HG02973 (cell line): ENCODE results near the gene FANCL.
"Not testable (repeated sequence)": the region's sequence is repeated elsewhere in the genome, so short reads cannot be mapped to it uniquely, and the experiment has no call there.

ENCODE experiments used
- ATAC-seq: cut with Tn5 transposase; IDR thresholded peaks from one replicate; pipeline ENCODE4 v1.9.1; 2021; ENCODE audit warnings: moderate library complexity; ENCODE audit not compliant: unreplicated experiment

The FANCL gene

GRCh38 chr2:58240670-58241545, at the start of gene FANCL:
TSS of gene FANCL (minus strand) at chr2:58241325. CDS start at chr2:58241313, 12 bp downstream.
- peak; percentile 70 for ATAC-seq

GRCh38 chr2:58289029-58289428, 47.9 kb upstream of the FANCL start:
- ATAC-seq = no peak

DNA sequence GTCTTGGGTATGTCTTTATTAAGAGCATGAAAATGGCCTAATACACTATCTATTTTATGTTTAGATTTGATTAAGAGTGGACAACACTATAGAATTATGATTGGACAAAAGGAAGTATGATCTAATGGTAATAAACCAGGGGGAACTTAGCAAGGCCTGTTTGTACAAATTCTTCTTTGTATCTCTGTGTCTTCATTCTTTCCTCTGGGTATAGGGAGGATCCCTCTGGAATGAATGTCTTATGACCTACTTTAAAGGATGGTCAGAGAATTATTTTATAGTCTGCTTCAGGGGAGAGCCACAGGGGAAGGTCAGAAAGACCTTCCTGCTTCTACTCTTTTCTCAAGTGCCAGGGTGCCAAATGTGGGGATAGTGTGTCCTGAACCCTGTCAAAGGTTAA, 42.8 kb upstream of the FANCL start:
- ATAC-seq = no peak

GRCh38 chr2:58275144-58275543, 34.0 kb upstream of the FANCL start:
- ATAC-seq = not testable (repeated sequence)

DNA sequence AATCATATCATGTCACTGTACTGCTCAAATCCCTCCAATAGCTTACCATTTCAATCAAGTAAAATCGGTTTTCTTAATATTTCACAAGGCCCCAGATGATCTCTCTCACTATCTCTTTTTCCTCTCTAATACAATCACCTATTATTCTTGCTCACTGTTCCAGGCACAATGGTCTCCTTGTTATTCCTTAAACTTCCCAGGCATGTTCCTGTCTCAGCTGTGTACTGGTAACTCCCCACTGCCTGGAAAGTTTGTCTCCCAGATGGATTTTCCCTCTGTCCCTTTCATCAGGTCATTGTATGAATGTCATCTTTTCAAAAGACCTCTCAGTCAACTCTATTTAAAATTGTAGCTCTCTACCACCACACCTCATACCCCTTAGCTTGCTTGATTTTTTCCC, 30.7 kb upstream of the FANCL start:
- ATAC-seq = no peak

GRCh38 chr2:58268685-58269084, 27.6 kb upstream of the FANCL start:
- ATAC-seq = no peak

DNA sequence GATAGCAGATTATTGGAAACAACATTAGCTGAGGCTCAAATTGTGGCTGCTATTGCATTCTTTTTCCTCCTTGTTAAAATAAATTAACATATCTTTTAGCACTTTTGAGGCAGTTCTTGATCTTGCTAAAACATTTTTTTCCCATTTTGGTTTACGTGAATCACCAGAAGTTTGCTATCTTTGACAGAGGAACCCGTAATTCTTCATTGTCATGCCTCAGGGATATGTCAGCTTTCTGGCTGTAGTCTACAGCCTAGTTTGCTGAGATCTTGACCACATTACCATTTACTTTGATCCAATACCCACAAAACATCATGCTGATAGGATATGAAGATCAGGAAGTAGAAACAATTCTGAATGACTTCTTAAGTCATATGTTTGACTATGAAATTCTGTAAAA, 25.1 kb upstream of the FANCL start:
- ATAC-seq = no peak

DNA sequence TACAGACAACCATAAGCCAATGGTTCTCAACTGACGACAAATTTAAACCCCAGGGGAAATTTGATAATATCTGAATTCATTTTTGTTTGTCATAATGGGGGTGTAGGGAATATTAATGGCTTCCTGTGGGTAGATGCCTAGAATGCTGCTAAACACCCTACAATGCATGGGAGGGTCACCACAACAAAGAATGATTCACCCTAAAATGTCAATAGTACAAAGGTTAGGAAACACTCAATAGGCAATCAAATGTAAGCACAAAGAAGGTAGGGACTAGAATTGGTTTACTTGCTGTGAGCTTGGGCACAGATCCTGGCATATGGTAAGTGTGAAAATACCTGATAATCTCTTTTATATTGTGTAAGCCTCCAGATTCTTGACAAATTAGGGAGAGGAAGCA, 20.1 kb upstream of the FANCL start:
- no peak for ATAC-seq

- peak; percentile 89 for ATAC-seq
These were observed 17.3 kb upstream of the FANCL start for GRCh38 chr2:58258456-58258855.

- not testable (repeated sequence) for ATAC-seq
These were observed 10.4 kb upstream of the FANCL start for GRCh38 chr2:58251331-58252201.

DNA sequence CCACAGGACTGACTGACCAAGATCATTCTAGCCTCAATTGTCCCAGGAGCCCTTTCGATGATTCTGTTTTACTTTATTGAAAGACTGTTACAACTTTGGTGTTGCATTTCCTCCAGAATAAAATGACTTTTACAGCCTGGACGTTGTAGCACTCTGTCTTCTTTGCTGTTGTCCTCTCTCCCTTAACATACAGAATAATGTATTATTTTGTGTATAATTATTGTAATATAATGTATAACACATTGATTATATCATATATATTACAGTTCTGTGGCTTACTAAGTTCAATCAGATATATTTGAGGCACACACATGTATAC, 380 bp upstream of the FANCL start:
- no peak for ATAC-seq

DNA sequence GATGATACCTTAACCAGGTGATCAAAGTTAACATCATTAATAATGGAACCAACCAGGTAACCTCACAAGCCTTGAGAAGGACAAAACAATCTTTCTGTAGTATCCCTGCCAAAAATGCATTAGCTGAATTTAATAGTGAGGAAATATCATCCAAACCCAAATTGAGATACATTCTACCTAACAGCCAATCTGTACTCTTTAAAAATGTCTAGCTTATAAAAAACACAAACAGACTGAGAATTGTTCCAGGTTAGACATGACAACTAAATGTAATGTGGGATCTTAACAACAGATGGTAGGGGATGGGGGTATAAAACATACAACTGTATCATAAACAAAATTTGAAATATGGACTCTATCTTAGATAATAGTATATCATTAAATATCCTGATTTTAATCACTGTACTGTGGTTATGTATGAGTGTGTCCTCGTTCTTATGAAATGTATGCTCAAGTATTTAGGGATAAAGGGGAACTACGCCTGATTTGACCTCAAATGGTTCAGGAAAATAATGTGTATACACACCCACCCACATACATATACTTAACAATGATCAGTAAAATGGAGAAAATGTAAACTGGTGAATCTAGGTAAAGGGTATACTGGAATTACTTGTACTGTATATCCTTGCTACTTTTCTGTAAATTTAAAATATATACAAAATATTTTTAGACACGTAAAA, 1.7 kb downstream of the FANCL start:
- no peak for ATAC-seq

DNA sequence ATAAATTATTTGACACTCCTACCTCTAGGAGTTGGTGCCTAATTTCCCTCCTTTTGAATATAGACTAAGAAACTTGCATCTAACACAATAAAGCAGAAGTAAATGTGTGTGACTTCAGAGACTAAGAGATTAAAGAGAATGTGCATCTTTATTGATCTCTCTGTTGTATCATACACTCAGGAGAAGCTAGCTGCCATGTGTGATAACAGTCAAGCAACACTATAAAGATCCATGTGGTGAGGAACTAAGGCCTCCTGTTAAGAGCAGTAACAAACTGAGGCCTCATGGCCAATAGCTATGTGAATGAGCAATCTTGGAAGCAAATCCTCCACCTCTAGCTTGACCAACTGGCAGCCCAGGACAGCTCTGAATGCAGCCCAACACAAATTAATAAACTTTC, 3.4 kb downstream of the FANCL start:
- no peak for ATAC-seq

- ATAC-seq = no peak
These were observed 5.1 kb downstream of the FANCL start for GRCh38 chr2:58235984-58236383.

GRCh38 chr2:58235170-58235569, 6.0 kb downstream of the FANCL start:
- ATAC-seq = no peak

DNA sequence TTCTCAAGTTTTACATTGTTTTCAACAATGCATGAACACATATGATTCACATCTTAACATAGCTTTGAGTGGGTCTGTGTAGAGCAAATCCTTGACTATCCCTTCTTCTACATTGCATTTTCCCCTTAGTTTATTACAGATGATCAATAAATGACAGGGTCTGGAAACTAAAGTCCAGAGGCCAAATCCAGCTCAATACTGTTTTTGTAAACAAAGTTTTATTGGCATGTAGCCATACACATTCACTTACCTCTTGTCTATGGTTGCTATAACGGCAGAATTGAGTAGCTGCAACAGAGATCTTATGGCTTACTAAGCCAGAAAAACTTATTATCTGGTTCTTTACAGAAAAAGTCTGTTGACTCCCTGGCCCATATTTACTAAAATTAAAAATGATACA, 12.8 kb downstream of the FANCL start:
- no peak for ATAC-seq

- ATAC-seq = no peak
These were observed 13.8 kb downstream of the FANCL start for GRCh38 chr2:58227171-58227917.

DNA sequence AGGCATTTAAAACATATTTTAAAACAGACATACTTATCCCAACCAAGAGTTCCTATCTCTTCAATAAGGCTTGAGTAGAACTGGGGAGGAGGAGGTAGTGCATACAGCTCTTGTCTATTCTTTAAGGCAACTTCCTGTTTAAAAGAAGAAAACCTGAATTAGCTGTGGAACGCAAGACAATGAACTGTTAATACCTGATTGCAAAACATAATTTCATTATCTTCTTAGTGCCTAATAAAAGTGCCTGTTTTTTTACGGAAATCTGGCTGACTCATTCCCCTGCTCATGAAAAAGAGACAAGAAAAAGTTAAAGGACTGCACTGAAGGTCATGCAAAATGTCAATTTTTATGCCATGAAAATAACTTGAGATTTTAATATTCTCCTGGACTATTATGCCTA, 19.2 kb downstream of the FANCL start:
- no peak for ATAC-seq

DNA sequence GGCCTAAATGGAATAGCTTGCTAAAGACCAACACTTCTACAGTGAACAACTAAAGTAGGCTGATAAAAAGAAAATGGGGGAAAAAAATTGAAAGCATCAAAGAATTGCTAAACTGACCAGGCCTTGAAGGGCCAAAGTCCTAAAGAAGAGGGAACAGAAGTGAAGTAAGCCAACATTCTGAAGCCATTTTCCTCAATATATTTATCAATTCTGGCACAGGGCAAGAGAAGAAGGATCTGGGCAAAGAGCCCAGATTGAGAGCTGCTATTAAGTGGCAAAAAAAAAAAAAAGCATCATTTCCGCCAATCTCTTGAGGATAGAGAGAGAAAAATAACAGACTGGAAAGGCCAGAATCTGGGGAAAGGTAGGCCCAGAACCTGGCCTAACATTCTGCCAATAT, 25.7 kb downstream of the FANCL start:
- ATAC-seq = no peak

DNA sequence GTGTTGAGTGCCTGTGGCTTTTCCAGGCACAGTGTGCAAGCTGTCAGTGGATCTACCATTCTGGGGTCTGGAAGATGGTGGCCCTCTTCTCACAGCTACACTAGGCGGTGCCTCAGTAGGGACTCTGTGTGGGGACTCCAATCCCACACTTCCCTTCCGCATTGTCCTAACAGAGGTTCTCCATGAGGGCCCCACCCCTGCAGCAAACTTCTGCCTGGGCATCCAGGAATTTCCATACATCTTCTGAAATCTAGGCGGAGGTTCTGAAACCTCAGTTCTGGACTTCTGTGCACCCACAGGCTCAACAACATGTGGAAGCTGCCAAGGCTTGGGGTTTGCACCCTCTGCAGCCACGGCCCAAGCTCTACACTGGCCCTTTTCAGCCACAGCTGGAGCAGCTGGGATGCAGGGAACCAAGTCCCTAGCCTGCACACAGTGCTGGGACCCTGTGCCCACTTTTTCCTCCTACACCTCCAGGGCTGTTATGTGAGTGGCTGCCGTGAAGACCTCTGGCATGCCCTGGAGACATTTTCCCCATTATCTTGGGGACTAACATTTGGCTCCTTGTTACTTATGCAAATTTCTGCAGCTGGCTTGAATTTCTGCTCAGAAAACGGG, 30.1 kb downstream of the FANCL start:
- not testable (repeated sequence) for ATAC-seq
